ENCODE measurements around the gene GTPBP4.
A peak's percentile ranks its signal among the peaks of the same experiment; 100 is the strongest.
"Not testable (repeated sequence)": the region's sequence is repeated elsewhere in the genome, so short reads cannot be mapped to it uniquely, and the experiment has no call there.

The GTPBP4 gene

GRCh38 chr10:1056326-1057105 lies 68.3 kb downstream of the GTPBP4 start, which contains the start of gene WDR37:
Gene WDR37, plus strand, starts transcription at chr10:1056385. Its CDS starts 15,771 bp downstream, at chr10:1072156.
- DNase-seq (ENCODE audit: low read depth in 3 of 3): peak; percentile 77 to 86 (median 84)

- DNase-seq (ENCODE audit: low read depth in 3 of 3): no peak
Observed at GRCh38 chr10:1057106-1057657, 68.9 kb downstream of the GTPBP4 start.

GRCh38 chr10:1058017-1058416 lies 69.8 kb downstream of the GTPBP4 start:
- no peak for DNase-seq (ENCODE audit: low read depth in 3 of 3)

GRCh38 chr10:1059902-1060301 lies 71.7 kb downstream of the GTPBP4 start:
- no peak for DNase-seq (ENCODE audit: low read depth in 3 of 3)

GRCh38 chr10:1061930-1062774 lies 73.9 kb downstream of the GTPBP4 start:
- no peak for DNase-seq (ENCODE audit: low read depth in 3 of 3)

GRCh38 chr10:1063232-1063865 lies 75.1 kb downstream of the GTPBP4 start:
- no peak for DNase-seq (ENCODE audit: low read depth in 3 of 3)

- DNase-seq (ENCODE audit: low read depth in 3 of 3): no peak
Observed at GRCh38 chr10:1064964-1065247, 76.7 kb downstream of the GTPBP4 start.

- DNase-seq (ENCODE audit: low read depth in 3 of 3): not testable (repeated sequence)
Observed at GRCh38 chr10:1066734-1067133, 78.5 kb downstream of the GTPBP4 start.

- DNase-seq (ENCODE audit: low read depth in 3 of 3): no peak
Observed at GRCh38 chr10:1068380-1069361, 80.4 kb downstream of the GTPBP4 start.

Data from stimulated activated CD4-positive, alpha-beta T cell treated with anti-CD3 and anti-CD28 coated beads, TNF-alpha, amount 100 ng/mL, for 24 hours (primary cell).